Endothelial cell of hepatic sinusoid (primary cell): Measurements from ENCODE around the gene SLC25A21.
"Not testable (repeated sequence)": the region's sequence is repeated elsewhere in the genome, so short reads cannot be mapped to it uniquely, and the experiment has no call there.

Source experiments
- in situ Hi-C: cut with HindIII; loops from 2 replicates; pipeline ENCODE4 v1.10.0; 2017; ENCODE audit warnings: low sequenced_read_pairs

SLC25A21 gene

GRCh38 chr14:36901861-36902260, 270.5 kb downstream of the SLC25A21 start:
- in situ Hi-C loops = no loop called here

- in situ Hi-C loops = no loop called here
Measured at GRCh38 chr14:36900846-36901245, 271.6 kb downstream of the SLC25A21 start.

- in situ Hi-C loops = not testable (repeated sequence)
Measured at GRCh38 chr14:36896300-36896699, 276.1 kb downstream of the SLC25A21 start.

- in situ Hi-C loops = no loop called here
Measured at GRCh38 chr14:36884049-36884448, 288.4 kb downstream of the SLC25A21 start.

- in situ Hi-C loops = no loop called here
Measured at GRCh38 chr14:36880276-36880675, 292.1 kb downstream of the SLC25A21 start.

- in situ Hi-C loops = no loop called here
Measured at GRCh38 chr14:36879558-36879957, 292.8 kb downstream of the SLC25A21 start.

GRCh38 chr14:36874396-36875138, 297.8 kb downstream of the SLC25A21 start:
- in situ Hi-C loops = no loop called here

GRCh38 chr14:36870776-36871175, 301.6 kb downstream of the SLC25A21 start:
- in situ Hi-C loops = no loop called here

- in situ Hi-C loops = no loop called here
Measured at GRCh38 chr14:36869125-36869524, 303.3 kb downstream of the SLC25A21 start.

GRCh38 chr14:36866867-36867266, 305.5 kb downstream of the SLC25A21 start:
- in situ Hi-C loops = no loop called here

- in situ Hi-C loops = no loop called here
Measured at GRCh38 chr14:36863271-36863670, 309.1 kb downstream of the SLC25A21 start.

GRCh38 chr14:36862237-36862636, 310.2 kb downstream of the SLC25A21 start:
- in situ Hi-C loops = not testable (repeated sequence)

- in situ Hi-C loops = no loop called here
Measured at GRCh38 chr14:36860831-36861230, 311.6 kb downstream of the SLC25A21 start.

- in situ Hi-C loops = no loop called here
Measured at GRCh38 chr14:36859119-36859518, 313.3 kb downstream of the SLC25A21 start.

- in situ Hi-C loops = no loop called here
Measured at GRCh38 chr14:36857842-36858445, 314.5 kb downstream of the SLC25A21 start.

GRCh38 chr14:36857136-36857535, 315.3 kb downstream of the SLC25A21 start:
- in situ Hi-C loops = no loop called here

GRCh38 chr14:36856095-36856878, 316.1 kb downstream of the SLC25A21 start:
- in situ Hi-C loops = no loop called here

GRCh38 chr14:36855396-36855795, 317.0 kb downstream of the SLC25A21 start:
- in situ Hi-C loops = no loop called here

GRCh38 chr14:36852981-36853691, 319.3 kb downstream of the SLC25A21 start:
- in situ Hi-C loops = no loop called here

GRCh38 chr14:36848213-36848612, 324.2 kb downstream of the SLC25A21 start:
- in situ Hi-C loops = no loop called here

GRCh38 chr14:36847366-36847765, 325.0 kb downstream of the SLC25A21 start:
- in situ Hi-C loops = no loop called here
